ENCODE data around the gene ZNF436. TPM values are rescaled to one million over a fixed set of nuclear protein-coding genes. Genes with fewer than 3 reads are reported as not detected.

Gene ZNF436
- total RNA-seq, 2 donors from 2014 or later: 7.1 to 13.9 TPM

- H3K4me1 ChIP-seq: peaks cover 6% of the 10 kb centered on the region
- DNase-seq: no peak
- no peak for TF ChIP-seq CTCF (IDR thresholded peaks at IDR 0.05)
- H3K27me3 ChIP-seq: no peaks in the 10 kb centered on the region
- H3K9ac ChIP-seq (ENCODE audit: low read depth in 2 of 2, low read length in 2 of 2): no peak overlapping the region
- H3K27ac ChIP-seq: no peak overlapping the region
- H3K4me3 ChIP-seq: no peak overlapping the region
- peaks cover 17% of the 10 kb centered on the region for H3K36me3 ChIP-seq
- intact Hi-C loops (cut with DNase I): loop anchor here (10.0 kb wide), 1 partner anchor 123 kb away; the partner anchor contains the start of gene ASAP3
- peaks cover 23% of the 10 kb centered on the region for H3K9me3 ChIP-seq
These were observed 7.4 kb downstream of the ZNF436 start for GRCh38 chr1:23362218-23362713.

GRCh38 chr1:23358310-23358875 is 11.2 kb downstream of the ZNF436 start:
- no peak for DNase-seq
- Histone ChIP-seq H3K27ac (no peak overlapping the region), H3K4me1 (no peaks in the 10 kb centered on the region), H3K9ac (ENCODE audit: low read depth in 2 of 2, low read length in 2 of 2) (no peak overlapping the region), H3K4me3 (no peak overlapping the region), H3K36me3 (peaks cover 17% of the 10 kb centered on the region), H3K27me3 (no peaks in the 10 kb centered on the region), H3K9me3 (peaks cover 23% of the 10 kb centered on the region)
- no peak for TF ChIP-seq CTCF (IDR thresholded peaks at IDR 0.05)
- intact Hi-C loops (cut with DNase I): no loop called here

DNA sequence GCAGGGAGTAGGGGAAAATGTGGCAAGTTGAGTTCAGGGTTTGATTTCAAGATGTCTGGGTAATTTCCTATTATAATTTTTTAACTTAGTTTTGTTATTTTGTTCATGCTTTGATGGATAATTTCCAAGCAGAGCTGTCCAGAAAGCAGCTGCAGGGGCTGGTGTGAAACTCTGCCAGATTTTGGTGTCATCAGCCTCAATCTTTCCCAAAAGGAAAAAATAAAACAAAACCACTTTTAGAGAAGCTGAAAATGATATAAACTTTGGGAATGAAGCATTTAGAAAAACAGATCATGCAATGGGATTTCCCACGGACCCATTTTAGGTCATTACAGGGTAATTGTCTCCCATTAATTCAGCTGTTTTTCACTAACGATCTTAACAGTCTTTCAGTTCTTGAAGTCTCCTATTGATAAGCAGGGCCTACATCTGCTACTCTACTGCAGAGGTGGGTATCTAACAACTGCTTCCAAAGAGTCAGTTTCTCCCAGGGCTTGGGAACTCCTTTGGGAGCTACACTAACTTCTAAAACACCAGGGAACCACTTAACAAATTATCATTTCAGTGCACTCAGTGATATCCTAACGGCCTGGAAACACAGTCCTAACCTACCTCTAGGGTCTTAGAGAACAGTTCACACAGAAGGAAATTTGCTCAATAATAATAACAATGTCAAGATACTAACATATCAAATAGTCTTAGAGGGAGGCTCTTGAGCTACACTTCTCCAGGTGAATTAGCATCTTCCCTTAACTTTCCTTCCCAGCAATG is 12.3 kb downstream of the ZNF436 start:
- no peaks in the 10 kb centered on the region for H3K27me3 ChIP-seq
- no peak for DNase-seq
- intact Hi-C loops (cut with DNase I): no loop called here
- peaks cover 9% of the 10 kb centered on the region for H3K36me3 ChIP-seq
- no peak overlapping the region for H3K4me3 ChIP-seq
- TF ChIP-seq CTCF (IDR thresholded peaks at IDR 0.05): no peak
- H3K27ac ChIP-seq: no peak overlapping the region
- no peak overlapping the region for H3K9ac ChIP-seq (ENCODE audit: low read depth in 2 of 2, low read length in 2 of 2)
- peaks cover 13% of the 10 kb centered on the region for H3K9me3 ChIP-seq
- no peaks in the 10 kb centered on the region for H3K4me1 ChIP-seq

DNA sequence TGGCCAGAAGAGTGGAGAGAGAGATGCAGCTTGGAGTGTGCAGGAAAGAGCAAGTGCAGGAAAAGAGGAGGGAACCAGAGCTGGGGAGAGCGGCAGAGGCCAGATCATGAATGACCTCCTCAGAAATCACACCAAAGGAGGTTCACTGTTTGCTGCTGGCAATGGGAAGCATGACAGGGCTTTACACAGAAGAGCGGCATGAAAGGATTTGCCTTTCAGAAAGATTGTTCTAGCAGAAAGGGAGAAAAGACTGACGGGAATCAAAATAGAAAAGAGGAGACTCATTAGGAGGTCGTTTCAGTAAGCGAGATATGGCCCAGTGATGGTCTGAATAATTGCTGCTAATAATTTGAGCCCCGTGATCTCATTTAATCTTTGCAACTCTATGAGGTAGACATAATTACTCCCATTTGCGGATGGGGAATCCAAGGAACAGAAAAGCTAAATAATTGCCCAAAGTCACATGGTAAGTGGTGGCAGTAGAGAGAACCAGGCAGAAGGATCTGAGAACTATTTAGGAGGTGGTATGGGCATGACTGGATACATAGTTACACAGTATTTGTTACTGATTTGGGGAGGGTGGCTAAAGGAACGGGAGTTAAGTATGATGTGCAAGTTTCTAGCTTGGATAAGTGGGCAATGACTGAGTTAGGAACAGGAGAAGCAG is 13.0 kb downstream of the ZNF436 start:
- DNase-seq: no peak
- no peak for TF ChIP-seq CTCF (IDR thresholded peaks at IDR 0.05)
- H3K4me3 ChIP-seq: no peak overlapping the region
- H3K36me3 ChIP-seq: peaks cover 1% of the 10 kb centered on the region
- H3K9ac ChIP-seq (ENCODE audit: low read depth in 2 of 2, low read length in 2 of 2): no peak overlapping the region
- H3K4me1 ChIP-seq: no peaks in the 10 kb centered on the region
- H3K9me3 ChIP-seq: peaks cover 6% of the 10 kb centered on the region
- intact Hi-C loops (cut with DNase I): no loop called here
- no peaks in the 10 kb centered on the region for H3K27me3 ChIP-seq
- H3K27ac ChIP-seq: no peak overlapping the region

GRCh38 chr1:23354245-23354644 is 15.4 kb downstream of the ZNF436 start:
- H3K4me3 ChIP-seq: no peak overlapping the region
- intact Hi-C loops (cut with DNase I): no loop called here
- TF ChIP-seq CTCF (IDR thresholded peaks at IDR 0.05): no peak
- H3K9ac ChIP-seq (ENCODE audit: low read depth in 2 of 2, low read length in 2 of 2): no peak overlapping the region
- no peak for DNase-seq
- no peak overlapping the region for H3K27ac ChIP-seq
- no peaks in the 10 kb centered on the region for H3K36me3 ChIP-seq
- H3K4me1 ChIP-seq: no peaks in the 10 kb centered on the region
- H3K27me3 ChIP-seq: no peaks in the 10 kb centered on the region
- no peaks in the 10 kb centered on the region for H3K9me3 ChIP-seq

Data from colonic mucosa (tissue), 4 donors.